Fibroblast of lung (primary cell): ENCODE results near the gene TGFBR2. TPM values are rescaled to one million over a fixed set of nuclear protein-coding genes. Genes with fewer than 3 reads are reported as not detected.
A peak's percentile ranks its signal among the peaks of the same experiment; 100 is the strongest.

ENCODE experiments used
- DNase-seq, 2 donors: peaks; one replicate each; pipeline versions ENCODE4 v3.0.0 to v3.0.0-alpha.2; 2010; ENCODE audit warnings: low read depth in 2 of 2
- H2AFZ ChIP-seq: 2 replicates; pipeline ENCODE4 v1.5.1; 2012; ENCODE audit warnings: low read length, control low read depth, inconsistent platforms
- H3K27ac ChIP-seq: 2 replicates; pipeline ENCODE4 v1.5.1; 2011; ENCODE audit warnings: low read length, control low read depth; ENCODE audit not compliant: insufficient read depth
- H3K27me3 ChIP-seq: 2 replicates; pipeline ENCODE4 v1.5.1; 2011; ENCODE audit warnings: mild to moderate bottlenecking, low read length; ENCODE audit not compliant: control insufficient read depth, insufficient read depth
- H3K36me3 ChIP-seq: 2 replicates; pipeline ENCODE4 v1.5.1; 2011; ENCODE audit warnings: low read length; ENCODE audit not compliant: control insufficient read depth, insufficient read depth
- H3K4me1 ChIP-seq: 2 replicates; pipeline ENCODE4 v1.5.1; 2011; ENCODE audit warnings: low read length; ENCODE audit not compliant: control insufficient read depth, insufficient read depth; ENCODE audit errors: extremely low read depth
- H3K4me2 ChIP-seq: 2 replicates; pipeline ENCODE4 v1.5.1; 2011; ENCODE audit warnings: low read length, control low read depth; ENCODE audit not compliant: insufficient read depth; ENCODE audit errors: extremely low read depth
- H3K4me3 ChIP-seq, 4 experiments: fragments of 200-600 bp in 1 of 4; sonication (generic) in 1 of 4; replicated peaks in 1 of 4; 2 replicates each; pipeline ENCODE4 v1.5.1; 2011 to 2016; ENCODE audit warnings: low read length in 4 of 4, low read depth in 3 of 4, mild to moderate bottlenecking in 3 of 4, control low read depth in 2 of 4, inconsistent platforms in 1 of 4, mixed read lengths in 1 of 4; ENCODE audit not compliant: insufficient read depth in 1 of 4; ENCODE audit errors: control extremely low read depth in 1 of 4
- H3K79me2 ChIP-seq: 2 replicates; pipeline ENCODE4 v1.5.1; 2012; ENCODE audit warnings: mild to moderate bottlenecking, low read length, inconsistent platforms; ENCODE audit not compliant: control insufficient read depth, insufficient read depth
- H3K9ac ChIP-seq: 2 replicates; pipeline ENCODE4 v1.5.1; 2011; ENCODE audit warnings: mild to moderate bottlenecking, low read length, control low read depth; ENCODE audit not compliant: insufficient read depth
- H3K9me3 ChIP-seq: 2 replicates; pipeline ENCODE4 v1.5.1; 2012; ENCODE audit warnings: low read depth, low read length; ENCODE audit not compliant: control insufficient read depth, insufficient read depth
- H4K20me1 ChIP-seq: 2 replicates; pipeline ENCODE4 v1.5.1; 2011; ENCODE audit warnings: low read length; ENCODE audit not compliant: control insufficient read depth, insufficient read depth; ENCODE audit errors: extremely low read depth
- EZH2 ChIP-seq: IDR thresholded peaks from 2 replicates; pipeline ENCODE4 v1.5.1; 2012; ENCODE audit warnings: low read length, control low read depth, mild to moderate bottlenecking; ENCODE audit errors: missing control alignments
- polyA plus RNA-seq, 2 donors: library from polyadenylated mRNA; depleted of rRNA in 1 of 2; stranded (reverse) in 1 of 2; unstranded in 1 of 2; fragments of >200 nt; gene quantifications; 2 replicates each; pipeline ENCODE4 v1.2.1, GENCODE V29; 2011 to 2012; ENCODE audit warnings: missing spikeins in 1 of 2
- total RNA-seq: library from RNA; depleted of rRNA; stranded (reverse); fragments of >200 nt; gene quantifications from 2 replicates; pipeline ENCODE4 v1.2.1, GENCODE V29; 2014
- TF ChIP-seq, protein P1 (sequence below), 2 donors: IDR thresholded peaks in 1 of 2; conservative IDR thresholded peaks in 1 of 2; 1 replicate in 1 of 2; 2 replicates in 1 of 2; pipeline ENCODE4 v1.5.1; 2011 to 2012; ENCODE audit warnings: low read length in 2 of 2, control low read depth in 1 of 2, inconsistent platforms in 1 of 2, low read depth in 1 of 2, mild to moderate bottlenecking in 1 of 2

TGFBR2 gene
- total and polyA plus RNA-seq, 2 donors (not counting 1 experiment from before 2014, with no cell fraction given): 93.0 to 126 TPM

DNA sequence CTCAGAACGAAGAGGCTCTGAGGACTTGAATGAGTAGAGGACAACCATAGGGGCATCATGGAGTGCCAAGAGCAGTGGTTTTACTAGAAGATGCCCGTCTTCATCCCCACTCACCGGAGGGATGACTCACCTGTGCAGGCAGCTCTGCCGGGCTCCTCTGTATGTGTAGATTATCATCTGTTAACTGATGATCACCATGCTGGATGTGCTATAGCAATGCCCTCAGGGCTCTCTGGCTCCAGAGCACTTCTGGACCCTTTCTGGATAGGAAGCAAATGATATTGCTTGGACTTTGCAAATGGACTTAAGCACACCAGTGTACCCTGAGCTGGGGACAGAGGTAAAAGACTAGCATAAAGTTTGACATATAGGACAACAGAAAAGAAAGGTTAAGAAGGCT, 10.2 kb upstream of the TGFBR2 start:
- no peak for DNase-seq
- Histone ChIP-seq H3K4me2 (no peak overlapping the region), H3K36me3 (no peaks in the 10 kb centered on the region), H3K27me3 (no peaks in the 10 kb centered on the region), H2AFZ (no peak overlapping the region), H3K27ac (no peak overlapping the region), H3K79me2 (no peaks in the 10 kb centered on the region), H3K4me3 (no peak overlapping the region), H3K9me3 (no peaks in the 10 kb centered on the region), H3K4me1 (peaks cover 5% of the 10 kb centered on the region), H4K20me1 (no peaks in the 10 kb centered on the region), H3K9ac (no peak overlapping the region)
- TF ChIP-seq, protein P1, sequence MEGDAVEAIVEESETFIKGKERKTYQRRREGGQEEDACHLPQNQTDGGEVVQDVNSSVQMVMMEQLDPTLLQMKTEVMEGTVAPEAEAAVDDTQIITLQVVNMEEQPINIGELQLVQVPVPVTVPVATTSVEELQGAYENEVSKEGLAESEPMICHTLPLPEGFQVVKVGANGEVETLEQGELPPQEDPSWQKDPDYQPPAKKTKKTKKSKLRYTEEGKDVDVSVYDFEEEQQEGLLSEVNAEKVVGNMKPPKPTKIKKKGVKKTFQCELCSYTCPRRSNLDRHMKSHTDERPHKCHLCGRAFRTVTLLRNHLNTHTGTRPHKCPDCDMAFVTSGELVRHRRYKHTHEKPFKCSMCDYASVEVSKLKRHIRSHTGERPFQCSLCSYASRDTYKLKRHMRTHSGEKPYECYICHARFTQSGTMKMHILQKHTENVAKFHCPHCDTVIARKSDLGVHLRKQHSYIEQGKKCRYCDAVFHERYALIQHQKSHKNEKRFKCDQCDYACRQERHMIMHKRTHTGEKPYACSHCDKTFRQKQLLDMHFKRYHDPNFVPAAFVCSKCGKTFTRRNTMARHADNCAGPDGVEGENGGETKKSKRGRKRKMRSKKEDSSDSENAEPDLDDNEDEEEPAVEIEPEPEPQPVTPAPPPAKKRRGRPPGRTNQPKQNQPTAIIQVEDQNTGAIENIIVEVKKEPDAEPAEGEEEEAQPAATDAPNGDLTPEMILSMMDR (conservative IDR thresholded peaks at IDR 0.05 in 1 of 2, IDR thresholded peaks at IDR 0.05 in 1 of 2; ENCODE audit: low read depth in 1 of 2, low read length in 2 of 2): no peak
- no peak for TF ChIP-seq EZH2

DNA sequence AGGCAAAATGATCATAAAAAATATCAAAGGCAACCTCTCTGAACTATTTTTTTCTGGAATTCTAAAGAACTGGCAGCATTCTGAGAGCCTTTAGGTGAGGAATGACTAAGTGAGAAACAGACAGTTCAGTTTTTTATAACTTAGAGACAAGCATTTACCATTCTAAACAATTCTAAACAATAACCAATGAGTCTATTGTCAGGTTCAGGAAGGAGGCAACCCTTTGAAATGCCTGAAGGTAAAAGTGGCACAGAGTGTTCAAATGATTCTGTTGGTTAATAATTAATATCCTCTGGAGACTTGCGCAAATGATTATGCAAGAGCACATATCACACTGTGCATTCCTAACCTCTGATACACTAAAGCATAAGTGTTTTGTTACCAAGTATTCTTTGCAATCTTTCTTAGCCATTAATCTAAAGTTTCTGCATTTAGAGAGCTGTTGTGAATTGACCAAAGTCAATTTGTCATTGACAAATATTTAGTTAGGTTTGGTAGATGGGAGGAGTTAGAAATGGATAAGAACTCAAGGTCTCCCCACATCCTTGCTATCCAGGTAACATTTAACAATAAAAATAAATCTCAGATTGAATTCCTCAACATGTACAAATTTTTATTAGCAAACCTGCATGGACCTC, 9.2 kb upstream of the TGFBR2 start:
- no peaks in the 10 kb centered on the region for H3K27me3 ChIP-seq
- H4K20me1 ChIP-seq: no peaks in the 10 kb centered on the region
- no peak overlapping the region for H3K27ac ChIP-seq
- H3K4me3 ChIP-seq: no peak overlapping the region
- no peaks in the 10 kb centered on the region for H3K79me2 ChIP-seq
- H3K4me1 ChIP-seq: peaks cover 5% of the 10 kb centered on the region
- H3K9ac ChIP-seq: no peak overlapping the region
- H3K9me3 ChIP-seq: no peaks in the 10 kb centered on the region
- no peaks in the 10 kb centered on the region for H3K36me3 ChIP-seq
- TF ChIP-seq, protein P1 (conservative IDR thresholded peaks at IDR 0.05 in 1 of 2, IDR thresholded peaks at IDR 0.05 in 1 of 2; ENCODE audit: low read depth in 1 of 2, low read length in 2 of 2): no peak
- no peak for TF ChIP-seq EZH2
- peak; percentile 87 to 94 for DNase-seq
- no peak overlapping the region for H2AFZ ChIP-seq
- H3K4me2 ChIP-seq: no peak overlapping the region

DNA sequence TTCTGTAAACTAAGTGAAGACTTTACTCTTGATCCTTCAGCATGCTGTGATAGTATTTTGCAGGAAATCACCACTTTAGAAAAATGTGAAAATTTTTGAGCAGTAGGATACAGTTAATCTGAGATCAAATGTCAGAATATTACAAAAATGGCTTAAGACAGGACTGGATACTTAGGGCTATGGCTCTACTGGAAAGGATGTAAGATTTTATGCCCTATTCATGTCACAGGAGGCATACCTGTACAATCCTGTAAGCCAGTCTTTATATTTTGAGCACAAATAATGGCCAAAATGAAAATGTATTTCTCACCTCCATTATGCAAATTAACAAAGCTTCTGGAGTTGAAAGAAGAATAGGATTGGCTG, 8.6 kb upstream of the TGFBR2 start:
- Histone ChIP-seq H3K4me2 (no peak overlapping the region), H4K20me1 (no peaks in the 10 kb centered on the region), H3K9ac (no peak overlapping the region), H3K9me3 (no peaks in the 10 kb centered on the region), H3K4me3 (no peak overlapping the region), H3K4me1 (peaks cover 5% of the 10 kb centered on the region), H3K27ac (no peak overlapping the region), H3K36me3 (no peaks in the 10 kb centered on the region), H3K27me3 (no peaks in the 10 kb centered on the region), H2AFZ (no peak overlapping the region), H3K79me2 (no peaks in the 10 kb centered on the region)
- DNase-seq: no peak
- no peak for TF ChIP-seq EZH2
- TF ChIP-seq, protein P1 (conservative IDR thresholded peaks at IDR 0.05 in 1 of 2, IDR thresholded peaks at IDR 0.05 in 1 of 2; ENCODE audit: low read depth in 1 of 2, low read length in 2 of 2): no peak
